HG02798 (cell line): ENCODE data around the gene FRY.

Experiments
- ATAC-seq: cut with Tn5 transposase; IDR thresholded peaks from one replicate; pipeline ENCODE4 v1.9.1; 2021; ENCODE audit warnings: mild to moderate bottlenecking; ENCODE audit not compliant: unreplicated experiment, poor library complexity

FRY gene

GRCh38 chr13:32281096-32281495 is 249.5 kb downstream of the FRY start:
- ATAC-seq, result no peak

- ATAC-seq, result no peak
These were observed 250.6 kb downstream of the FRY start for GRCh38 chr13:32282096-32282711.

- ATAC-seq, result no peak
These were observed 253.5 kb downstream of the FRY start for GRCh38 chr13:32284927-32285632.

DNA sequence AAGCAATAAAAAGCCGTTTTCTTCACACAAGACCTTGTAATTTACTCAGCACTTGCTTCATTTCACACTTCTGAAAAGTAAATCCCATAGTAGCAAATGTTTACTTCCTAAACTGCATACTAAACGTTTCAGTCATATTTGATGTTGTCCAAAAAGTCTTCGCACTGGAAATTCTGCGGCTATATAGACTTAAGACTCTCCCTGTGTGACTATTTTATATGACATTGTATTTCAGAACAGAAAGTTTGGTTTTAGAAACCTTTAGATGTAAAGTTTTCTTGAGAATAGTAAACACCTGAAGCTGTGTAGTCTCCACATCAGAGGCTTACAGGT is 254.0 kb downstream of the FRY start:
- no peak for ATAC-seq

DNA sequence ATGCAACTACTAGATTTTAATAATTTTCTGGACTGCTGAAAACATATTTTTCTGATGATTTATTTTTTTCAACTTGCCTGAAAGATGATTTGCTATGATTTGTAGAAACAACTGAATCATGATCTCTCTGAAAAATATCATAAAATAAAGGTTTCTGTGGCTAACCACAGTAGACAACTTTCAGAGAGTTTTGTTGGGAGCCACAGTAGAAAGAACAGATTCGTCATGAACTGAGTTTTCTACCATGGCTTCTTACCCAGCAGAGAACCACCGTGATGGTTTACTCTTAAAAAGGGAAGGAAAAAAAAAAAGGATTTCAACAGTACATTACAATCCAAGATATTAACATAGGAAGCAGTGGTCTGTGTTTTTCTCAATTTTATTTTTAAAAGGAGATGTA is 265.6 kb downstream of the FRY start:
- ATAC-seq, result no peak

- ATAC-seq, result no peak
These were observed 267.1 kb downstream of the FRY start for GRCh38 chr13:32298695-32299094.

GRCh38 chr13:32299893-32300292 is 268.3 kb downstream of the FRY start:
- ATAC-seq, result no peak

- no peak for ATAC-seq
These were observed 268.8 kb downstream of the FRY start for GRCh38 chr13:32300406-32300805.

DNA sequence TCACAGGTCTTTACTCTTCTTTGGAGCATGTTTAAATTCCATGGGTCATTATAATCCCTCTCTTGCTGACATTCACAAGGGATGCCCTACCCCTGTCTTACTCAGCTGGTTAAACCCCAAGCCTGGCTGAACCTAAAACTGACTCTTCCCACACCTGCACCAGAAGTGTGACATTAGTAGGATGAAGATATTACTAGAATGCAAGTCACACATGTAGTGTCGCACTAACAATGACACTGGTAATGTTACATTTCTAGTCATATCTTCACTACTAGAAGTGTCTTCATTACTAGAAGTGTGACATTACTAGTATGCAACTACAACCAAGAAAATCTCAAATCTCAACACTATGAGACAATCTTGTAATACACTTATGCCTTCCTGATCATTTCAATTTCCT is 269.3 kb downstream of the FRY start:
- ATAC-seq, result no peak

DNA sequence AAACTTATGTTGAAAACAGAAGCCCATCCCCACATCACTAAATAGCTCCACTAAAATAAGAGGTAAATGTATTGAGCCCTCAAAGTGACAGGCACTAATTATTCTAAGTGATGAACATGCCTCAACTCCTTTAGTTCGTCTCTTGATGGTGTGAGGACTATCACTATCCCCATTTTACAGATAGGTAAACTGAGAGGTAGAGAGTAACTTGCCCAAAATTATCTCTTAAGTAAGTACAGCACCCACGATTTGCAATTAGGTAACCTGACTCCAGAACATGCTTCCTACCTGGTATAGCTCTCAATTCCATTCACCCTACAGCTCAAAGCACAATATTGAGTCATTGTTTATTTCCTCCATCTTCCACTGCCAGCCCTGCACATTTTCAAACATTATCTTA is 270.9 kb downstream of the FRY start:
- ATAC-seq, result no peak

DNA sequence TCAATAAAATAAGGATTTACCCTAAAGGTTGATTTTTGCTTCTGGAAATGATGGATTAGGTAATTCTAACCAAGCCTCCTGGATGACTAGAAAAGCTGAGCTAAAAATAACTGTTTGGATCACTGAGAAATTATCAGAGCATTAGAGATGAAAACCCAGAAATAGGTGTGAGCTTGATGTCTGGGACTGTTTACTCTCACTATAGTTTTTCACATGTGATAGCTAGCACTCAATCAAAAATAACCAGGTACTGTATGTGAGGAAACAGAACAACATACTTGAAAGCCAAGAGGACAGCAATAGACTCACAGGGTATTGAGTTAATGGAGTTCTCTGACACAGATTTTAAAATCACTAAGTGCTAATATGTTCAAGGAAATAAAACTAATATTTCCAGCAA is 274.1 kb downstream of the FRY start:
- ATAC-seq, result no peak

DNA sequence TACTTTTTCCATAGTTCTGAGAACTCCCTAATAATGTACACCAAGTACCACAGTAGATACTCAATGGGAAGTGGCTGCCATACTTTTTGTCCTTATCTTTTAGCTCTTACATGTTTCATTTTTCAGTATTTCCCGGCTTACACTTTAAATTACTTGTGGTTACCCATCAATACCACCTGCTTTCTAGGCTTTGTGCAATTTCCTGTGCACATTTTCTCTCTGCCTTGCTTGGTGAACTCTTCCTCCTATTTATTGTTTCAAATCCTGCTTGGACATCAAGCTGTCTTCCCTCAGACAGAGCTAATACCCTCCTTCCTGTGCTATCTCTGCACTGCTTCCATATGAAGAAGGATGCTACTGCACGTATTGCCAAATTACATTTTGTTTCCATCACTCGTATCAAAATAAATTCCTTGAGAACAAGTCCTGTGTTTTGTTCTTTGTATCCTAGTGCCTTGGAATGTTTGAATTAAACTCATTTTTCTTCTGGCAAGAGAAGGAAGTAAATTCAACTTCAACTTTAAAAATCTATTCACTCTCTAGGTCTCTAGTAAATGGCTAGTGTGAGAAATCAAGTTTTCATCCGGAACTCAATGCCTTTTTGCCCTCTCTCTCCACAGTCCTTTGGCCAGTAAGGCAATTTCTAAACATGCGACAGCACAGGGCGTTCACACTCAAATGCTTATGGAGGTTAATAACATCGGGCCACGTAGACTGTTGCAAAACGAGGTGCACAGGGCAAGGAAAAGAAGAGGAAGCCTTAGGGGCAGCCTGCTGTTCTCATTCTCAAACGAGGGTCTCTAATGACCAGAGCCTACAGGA is 277.9 kb downstream of the FRY start:
- ATAC-seq, result peak; percentile 11

- peak; percentile 73 for ATAC-seq
These were observed 278.6 kb downstream of the FRY start for GRCh38 chr13:32310134-32310706.

- no peak for ATAC-seq
These were observed 279.8 kb downstream of the FRY start for GRCh38 chr13:32311188-32311897.

- peak; percentile 19 for ATAC-seq
These were observed 283.0 kb downstream of the FRY start for GRCh38 chr13:32314271-32315237.

- ATAC-seq, result peak; percentile 96
These were observed 283.9 kb downstream of the FRY start, which contains the start of the genes BRCA2 and ZAR1L for GRCh38 chr13:32315238-32316027. TSS of gene BRCA2 (plus strand) at chr13:32315508. CDS start at chr13:32316461, 953 bp downstream. TSS of gene ZAR1L (minus strand) at chr13:32315363. CDS start at chr13:32311925, 3,438 bp downstream.

DNA sequence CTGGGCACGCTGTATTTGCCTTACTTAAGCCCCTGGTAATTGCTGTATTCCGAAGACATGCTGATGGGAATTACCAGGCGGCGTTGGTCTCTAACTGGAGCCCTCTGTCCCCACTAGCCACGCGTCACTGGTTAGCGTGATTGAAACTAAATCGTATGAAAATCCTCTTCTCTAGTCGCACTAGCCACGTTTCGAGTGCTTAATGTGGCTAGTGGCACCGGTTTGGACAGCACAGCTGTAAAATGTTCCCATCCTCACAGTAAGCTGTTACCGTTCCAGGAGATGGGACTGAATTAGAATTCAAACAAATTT is 284.4 kb downstream of the FRY start:
- ATAC-seq, result peak; percentile 54

- ATAC-seq, result no peak
These were observed 284.9 kb downstream of the FRY start for GRCh38 chr13:32316501-32316900.
